SK-N-SH (cell line): ENCODE results near the gene VEZF1. TPM values are rescaled to one million over a fixed set of nuclear protein-coding genes. Genes with fewer than 3 reads are reported as not detected.

Experiments
- FOXJ3 ChIP-seq: sonication (generic); formaldehyde crosslinking; IDR thresholded peaks from 2 replicates; pipeline ENCODE4 v1.5.1; 2020; ENCODE audit warnings: mild to moderate bottlenecking, missing genetic modification reagents
- FOXM1 ChIP-seq: IDR thresholded peaks from 2 replicates; pipeline ENCODE4 v1.4.0; 2012; ENCODE audit warnings: low read depth, mild to moderate bottlenecking
- GABPA ChIP-seq: IDR thresholded peaks from 2 replicates; pipeline ENCODE4 v1.4.0; 2012; ENCODE audit warnings: low read depth, mild to moderate bottlenecking
- IRF3 ChIP-seq: fragments of 150-350 bp; IDR thresholded peaks from 2 replicates; pipeline ENCODE4 v1.6.1; 2016; ENCODE audit warnings: mild to moderate bottlenecking, low read depth, low read length
- MXI1 ChIP-seq: IDR thresholded peaks from 2 replicates; pipeline ENCODE4 v1.6.1; 2012; ENCODE audit warnings: mild to moderate bottlenecking, low read depth, low read length, improper control_type of control experiment
- RCOR1 ChIP-seq: fragments of 150-350 bp; IDR thresholded peaks from 2 replicates; pipeline ENCODE4 v1.6.1; 2017; ENCODE audit warnings: antibody characterized with exemption, low read length
- RXRA ChIP-seq: IDR thresholded peaks from 2 replicates; pipeline ENCODE4 v1.4.0; 2012; ENCODE audit warnings: low read depth, mild to moderate bottlenecking, borderline replicate concordance
- SMC3 ChIP-seq: IDR thresholded peaks from 2 replicates; pipeline ENCODE4 v1.6.1; 2012; ENCODE audit warnings: low read depth, low read length, improper control_type of control experiment
- TEAD4 ChIP-seq: IDR thresholded peaks from 2 replicates; pipeline ENCODE4 v1.4.0; 2012; ENCODE audit warnings: mild to moderate bottlenecking, borderline replicate concordance; ENCODE audit not compliant: insufficient read depth
- USF2 ChIP-seq: fragments of 150-350 bp; IDR thresholded peaks from 2 replicates; pipeline ENCODE4 v1.6.1; 2017; ENCODE audit warnings: antibody characterized with exemption, low read length, low read depth, borderline replicate concordance
- ZBTB33 ChIP-seq: IDR thresholded peaks from 2 replicates; pipeline ENCODE4 v1.4.0; 2012; ENCODE audit warnings: low read depth, borderline replicate concordance
- polyA plus RNA-seq, 3 experiments: library from polyadenylated mRNA; depleted of rRNA; stranded (reverse); fragments of >200 nt; gene quantifications; 2 replicates each; pipeline ENCODE4 v1.2.3, GENCODE V29; 2012
- TF ChIP-seq, protein P1 (sequence below): fragments of 200-600 bp; sonication (generic); IDR thresholded peaks from 2 replicates; pipeline ENCODE4 v1.6.1; 2017; ENCODE audit warnings: antibody characterized with exemption, mild to moderate bottlenecking, moderate library complexity
- TF ChIP-seq, protein P2 (sequence below): IDR thresholded peaks from 2 replicates; pipeline ENCODE4 v1.4.0; 2012; ENCODE audit warnings: low read depth
- TF ChIP-seq, protein P3 (sequence below): IDR thresholded peaks from 2 replicates; pipeline ENCODE4 v1.4.0; 2012; ENCODE audit warnings: low read depth, borderline replicate concordance

The VEZF1 gene
- polyA plus RNA-seq, 1 of the 3 experiments (the other 2 are of a cell fraction) = 35.1 TPM

DNA sequence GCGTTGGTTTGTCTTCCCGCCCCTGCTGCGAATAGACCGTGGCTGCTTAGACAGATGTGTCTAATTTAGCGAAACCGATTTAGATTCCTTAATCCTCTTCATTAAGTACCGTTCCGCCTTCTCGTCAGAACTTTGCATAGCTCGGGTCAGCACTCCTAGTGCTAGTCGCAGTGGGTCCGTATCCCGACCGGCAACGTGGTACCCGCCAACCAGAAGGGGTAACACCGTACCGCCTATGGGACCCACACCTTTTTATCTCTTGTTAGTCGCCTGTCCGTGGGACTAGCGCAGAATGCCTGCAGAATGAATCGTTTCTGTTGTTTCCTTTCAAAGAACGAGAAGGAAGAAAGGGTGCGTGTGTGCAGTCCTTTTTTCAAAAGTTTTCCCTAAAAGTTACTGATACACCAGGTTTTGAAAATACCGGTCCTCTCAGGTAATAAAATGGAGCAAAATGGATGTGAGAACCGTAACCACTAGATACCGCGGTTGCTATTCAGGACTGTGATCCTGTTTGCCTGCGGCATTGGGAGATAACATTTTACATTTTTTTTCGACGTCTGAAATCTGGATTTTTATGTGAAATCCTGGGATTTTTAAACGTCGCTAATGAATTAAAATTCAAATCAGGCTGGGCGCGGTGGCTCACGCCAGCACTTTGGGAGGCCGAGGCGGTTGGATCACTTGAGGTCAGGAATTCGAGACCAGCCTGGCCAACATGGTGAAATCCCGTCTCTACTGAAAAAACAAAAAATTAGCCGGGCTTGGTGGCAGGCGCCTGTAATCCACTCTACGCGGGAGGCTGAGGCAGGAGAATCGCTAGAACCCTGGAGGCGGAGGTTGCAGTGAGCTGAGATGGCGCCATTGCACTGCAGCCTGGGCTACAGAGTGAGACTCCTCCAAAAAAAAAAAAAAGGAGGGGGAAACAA lies 20.0 kb upstream of the VEZF1 start (continued):
- TF ChIP-seq, protein P1, sequence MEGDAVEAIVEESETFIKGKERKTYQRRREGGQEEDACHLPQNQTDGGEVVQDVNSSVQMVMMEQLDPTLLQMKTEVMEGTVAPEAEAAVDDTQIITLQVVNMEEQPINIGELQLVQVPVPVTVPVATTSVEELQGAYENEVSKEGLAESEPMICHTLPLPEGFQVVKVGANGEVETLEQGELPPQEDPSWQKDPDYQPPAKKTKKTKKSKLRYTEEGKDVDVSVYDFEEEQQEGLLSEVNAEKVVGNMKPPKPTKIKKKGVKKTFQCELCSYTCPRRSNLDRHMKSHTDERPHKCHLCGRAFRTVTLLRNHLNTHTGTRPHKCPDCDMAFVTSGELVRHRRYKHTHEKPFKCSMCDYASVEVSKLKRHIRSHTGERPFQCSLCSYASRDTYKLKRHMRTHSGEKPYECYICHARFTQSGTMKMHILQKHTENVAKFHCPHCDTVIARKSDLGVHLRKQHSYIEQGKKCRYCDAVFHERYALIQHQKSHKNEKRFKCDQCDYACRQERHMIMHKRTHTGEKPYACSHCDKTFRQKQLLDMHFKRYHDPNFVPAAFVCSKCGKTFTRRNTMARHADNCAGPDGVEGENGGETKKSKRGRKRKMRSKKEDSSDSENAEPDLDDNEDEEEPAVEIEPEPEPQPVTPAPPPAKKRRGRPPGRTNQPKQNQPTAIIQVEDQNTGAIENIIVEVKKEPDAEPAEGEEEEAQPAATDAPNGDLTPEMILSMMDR = no peak
- TF ChIP-seq FOXM1 (no peak), GABPA (no peak; the same call in 1 of the 2 replicates), IRF3 (no peak), ZBTB33 (no peak), MXI1 (peak; percentile 35), RCOR1 (no peak), USF2 (no peak), TEAD4 (no peak), RXRA (no peak), SMC3 (no peak; the same call in 1 of the 2 replicates), FOXJ3 (CRISPR knock-in tag) (0 out of 2 replicates have a peak, but pooled peaks have one; percentile 12)
- TF ChIP-seq, protein P2, sequence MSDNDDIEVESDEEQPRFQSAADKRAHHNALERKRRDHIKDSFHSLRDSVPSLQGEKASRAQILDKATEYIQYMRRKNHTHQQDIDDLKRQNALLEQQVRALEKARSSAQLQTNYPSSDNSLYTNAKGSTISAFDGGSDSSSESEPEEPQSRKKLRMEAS = no peak
- TF ChIP-seq, protein P3, sequence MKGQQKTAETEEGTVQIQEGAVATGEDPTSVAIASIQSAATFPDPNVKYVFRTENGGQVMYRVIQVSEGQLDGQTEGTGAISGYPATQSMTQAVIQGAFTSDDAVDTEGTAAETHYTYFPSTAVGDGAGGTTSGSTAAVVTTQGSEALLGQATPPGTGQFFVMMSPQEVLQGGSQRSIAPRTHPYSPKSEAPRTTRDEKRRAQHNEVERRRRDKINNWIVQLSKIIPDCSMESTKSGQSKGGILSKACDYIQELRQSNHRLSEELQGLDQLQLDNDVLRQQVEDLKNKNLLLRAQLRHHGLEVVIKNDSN = no peak
- TF ChIP-seq, all 33 proteins: peak for 5
